ENCODE results near the gene PAK4. TPM values are rescaled to one million over a fixed set of nuclear protein-coding genes. Genes with fewer than 3 reads are reported as not detected.

PAK4 gene
- total and polyA plus RNA-seq, 2 experiments from 2014 or later = 20.3 to 39.6 TPM

GRCh38 chr19:39122934-39123731, 2.5 kb upstream of the PAK4 start:
- DNase-seq (ENCODE audit: low spot score) = no peak
- Histone ChIP-seq H3K27me3 (no peaks in the 10 kb centered on the region), H4K20me1 (ENCODE audit: insufficient read depth, poor library complexity, severe bottlenecking) (peaks cover 12% of the 10 kb centered on the region), H3K36me3 (replicated peaks; ENCODE audit: insufficient read depth, low read depth) (no peaks in the 10 kb centered on the region), H3K9me3 (ENCODE audit: low read depth) (no peaks in the 10 kb centered on the region), H3K4me3 (no peak overlapping the region), H3K27ac (no peak overlapping the region), H3K4me1 (ENCODE audit: insufficient read depth) (peaks cover 14% of the 10 kb centered on the region), H3K79me2 (peaks cover 24% of the 10 kb centered on the region), H2AFZ (no peak overlapping the region), H3K4me2 (no peak overlapping the region), H3K9me2 (replicated peaks; ENCODE audit: insufficient read depth) (no peaks in the 10 kb centered on the region)
- TF ChIP-seq EZH2phosphoT487 (IDR thresholded peaks at IDR 0.05; ENCODE audit: low read depth, severe bottlenecking, unreplicated experiment) (no peak), CTCF (IDR thresholded peaks at IDR 0.05; ENCODE audit: poor library complexity) (no peak), EZH2 (IDR thresholded peaks at IDR 0.05; ENCODE audit: borderline replicate concordance) (no peak)
- WGBS (ENCODE audit: low lambda C conversion rate, missing lambda C conversion rate) = 86% methylated on average over 18 of the region's 18 CpGs

- H3K4me3 ChIP-seq = no peak overlapping the region
- no peak for DNase-seq (ENCODE audit: low spot score)
- no peaks in the 10 kb centered on the region for H3K9me2 ChIP-seq (replicated peaks; ENCODE audit: insufficient read depth)
- peaks cover 18% of the 10 kb centered on the region for H4K20me1 ChIP-seq (ENCODE audit: insufficient read depth, poor library complexity, severe bottlenecking)
- H3K27ac ChIP-seq = no peak overlapping the region
- no peak overlapping the region for H2AFZ ChIP-seq
- H3K36me3 ChIP-seq (replicated peaks; ENCODE audit: insufficient read depth, low read depth) = no peaks in the 10 kb centered on the region
- TF ChIP-seq EZH2 (IDR thresholded peaks at IDR 0.05; ENCODE audit: borderline replicate concordance) (no peak), EZH2phosphoT487 (IDR thresholded peaks at IDR 0.05; ENCODE audit: low read depth, severe bottlenecking, unreplicated experiment) (no peak), CTCF (IDR thresholded peaks at IDR 0.05; ENCODE audit: poor library complexity) (no peak)
- 83% methylated on average over 7 of the region's 7 CpGs for WGBS (ENCODE audit: low lambda C conversion rate, missing lambda C conversion rate)
- no peak overlapping the region for H3K4me2 ChIP-seq
- peaks cover 35% of the 10 kb centered on the region for H3K79me2 ChIP-seq
- peaks cover 25% of the 10 kb centered on the region for H3K4me1 ChIP-seq (ENCODE audit: insufficient read depth)
- no peaks in the 10 kb centered on the region for H3K27me3 ChIP-seq
- no peaks in the 10 kb centered on the region for H3K9me3 ChIP-seq (ENCODE audit: low read depth)
Measured at GRCh38 chr19:39124136-39124764, 1.3 kb upstream of the PAK4 start.

- Histone ChIP-seq H3K9me3 (ENCODE audit: low read depth) (no peaks in the 10 kb centered on the region), H2AFZ (peak overlapping the region; percentile 59), H3K36me3 (replicated peaks; ENCODE audit: insufficient read depth, low read depth) (no peaks in the 10 kb centered on the region), H3K4me1 (ENCODE audit: insufficient read depth) (peaks cover 26% of the 10 kb centered on the region), H3K27ac (no peak overlapping the region), H3K4me3 (peak overlapping the region; percentile 25), H3K79me2 (peaks cover 45% of the 10 kb centered on the region), H4K20me1 (ENCODE audit: insufficient read depth, poor library complexity, severe bottlenecking) (peaks cover 27% of the 10 kb centered on the region), H3K9me2 (replicated peaks; ENCODE audit: insufficient read depth) (no peaks in the 10 kb centered on the region), H3K27me3 (no peaks in the 10 kb centered on the region), H3K4me2 (peak overlapping the region; percentile 70)
- no peak for TF ChIP-seq EZH2phosphoT487 (IDR thresholded peaks at IDR 0.05; ENCODE audit: low read depth, severe bottlenecking, unreplicated experiment)
- no peak for TF ChIP-seq CTCF (IDR thresholded peaks at IDR 0.05; ENCODE audit: poor library complexity)
- no peak for TF ChIP-seq EZH2 (IDR thresholded peaks at IDR 0.05; ENCODE audit: borderline replicate concordance)
- DNase-seq (ENCODE audit: low spot score) = no peak
- 50% methylated on average over 7 of the region's 7 CpGs for WGBS (ENCODE audit: low lambda C conversion rate, missing lambda C conversion rate)
Measured at GRCh38 chr19:39125199-39125553, 410 bp upstream of the PAK4 start.
